ENCODE measurements around the gene MYLK4.

The MYLK4 gene

DNA sequence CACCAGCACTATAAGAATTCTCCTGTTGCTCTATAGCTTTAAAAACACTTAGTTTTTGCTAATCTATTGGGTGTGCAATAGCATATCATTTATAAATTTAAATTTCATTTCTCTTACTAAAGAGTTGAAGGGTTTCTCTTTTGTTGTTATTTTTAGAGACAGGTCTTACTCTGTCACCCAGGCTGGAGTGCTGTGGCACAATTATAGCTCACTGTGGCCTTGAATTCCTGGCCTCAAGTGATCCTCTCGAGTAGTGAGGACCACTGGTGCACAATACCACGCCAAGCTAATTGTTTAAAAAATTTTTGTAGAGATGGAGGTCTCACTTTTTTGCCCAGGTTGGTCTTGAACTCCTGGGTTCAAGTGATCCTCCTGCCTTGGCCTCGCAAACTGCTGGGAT lies 8.3 kb upstream of the MYLK4 start:
- no peak for DNase-seq (ENCODE audit: extremely low read depth, low read depth)
- no peak for TF ChIP-seq CTCF (IDR thresholded peaks at IDR 0.05; ENCODE audit: low read depth, low read length, missing control alignments)
- H3K4me3 ChIP-seq (replicated peaks; ENCODE audit: low read depth, low read length): no peak overlapping the region

DNA sequence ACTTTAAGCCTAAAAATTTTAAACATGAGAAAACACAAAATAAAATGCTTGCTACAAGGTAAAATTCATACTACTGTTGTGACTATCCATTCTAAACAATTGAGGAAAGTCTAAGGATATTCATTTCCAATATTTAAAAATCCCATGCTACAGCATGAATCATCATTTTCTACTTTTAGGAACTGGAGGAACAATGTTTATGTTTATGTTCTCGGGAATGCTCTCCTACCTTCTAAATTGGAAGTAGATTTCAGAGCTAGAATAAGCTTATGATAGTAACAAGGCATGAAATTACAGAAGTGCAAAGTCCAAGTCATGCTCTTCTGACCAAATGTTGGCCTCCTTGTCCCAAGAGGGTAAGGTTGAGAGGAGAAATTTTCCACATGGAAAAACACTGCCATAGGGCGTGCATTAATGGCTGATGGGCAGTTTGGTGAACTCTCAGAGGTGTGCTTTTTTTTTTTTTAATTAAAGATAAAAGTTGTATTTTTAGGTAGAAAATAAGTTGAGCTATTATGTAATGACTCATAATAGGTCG lies 6.0 kb upstream of the MYLK4 start:
- no peak for DNase-seq (ENCODE audit: extremely low read depth, low read depth)
- no peak overlapping the region for H3K4me3 ChIP-seq (replicated peaks; ENCODE audit: low read depth, low read length)
- TF ChIP-seq CTCF (IDR thresholded peaks at IDR 0.05; ENCODE audit: low read depth, low read length, missing control alignments): no peak

GRCh38 chr6:2756241-2756640 lies 5.5 kb upstream of the MYLK4 start:
- H3K4me3 ChIP-seq (replicated peaks; ENCODE audit: low read depth, low read length): no peak overlapping the region
- no peak for DNase-seq (ENCODE audit: extremely low read depth, low read depth)
- TF ChIP-seq CTCF (IDR thresholded peaks at IDR 0.05; ENCODE audit: low read depth, low read length, missing control alignments): no peak

GRCh38 chr6:2755456-2755855 lies 4.7 kb upstream of the MYLK4 start:
- no peak for DNase-seq (ENCODE audit: extremely low read depth, low read depth)
- TF ChIP-seq CTCF (IDR thresholded peaks at IDR 0.05; ENCODE audit: low read depth, low read length, missing control alignments): no peak
- H3K4me3 ChIP-seq (replicated peaks; ENCODE audit: low read depth, low read length): no peak overlapping the region

DNA sequence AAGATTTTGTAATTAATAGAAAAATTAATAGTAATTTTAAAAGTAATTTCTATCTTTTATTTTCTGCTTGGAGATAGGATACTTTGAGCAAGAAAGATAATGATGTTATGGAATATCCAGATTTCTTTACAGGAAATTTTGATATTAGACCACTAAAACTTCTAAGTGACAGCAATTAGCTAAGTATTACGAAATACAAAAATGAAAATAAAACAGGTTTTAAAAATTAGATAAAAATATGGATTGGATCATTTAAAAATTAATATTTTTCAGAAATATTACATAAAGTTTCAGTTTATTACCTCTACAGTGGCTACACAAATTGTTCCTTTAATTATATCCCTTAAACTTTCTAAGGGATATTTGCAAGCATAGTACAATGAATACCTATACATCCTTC lies 4.2 kb upstream of the MYLK4 start:
- TF ChIP-seq CTCF (IDR thresholded peaks at IDR 0.05; ENCODE audit: low read depth, low read length, missing control alignments): no peak

DNA sequence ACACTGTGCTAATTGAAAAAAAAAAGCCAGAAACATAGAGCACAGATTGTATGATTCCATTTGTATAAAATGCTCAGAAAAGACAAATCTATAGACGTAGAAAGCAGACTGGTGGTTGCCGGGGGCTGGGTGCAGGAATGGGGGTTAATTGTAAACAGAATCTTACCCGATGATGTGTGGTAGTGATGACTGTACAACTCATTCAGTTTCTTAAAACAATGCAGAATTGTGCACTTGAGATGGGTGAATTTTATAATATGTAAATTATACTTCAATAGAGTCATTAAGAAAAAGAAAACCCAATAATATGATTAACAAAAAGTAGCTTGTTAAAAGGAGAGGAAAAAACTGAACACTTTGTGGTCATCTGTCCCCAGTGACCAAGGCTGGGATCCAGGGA lies 3.7 kb upstream of the MYLK4 start:
- TF ChIP-seq CTCF (IDR thresholded peaks at IDR 0.05; ENCODE audit: low read depth, low read length, missing control alignments): no peak
- no peak overlapping the region for H3K4me3 ChIP-seq (replicated peaks; ENCODE audit: low read depth, low read length)
- no peak for DNase-seq (ENCODE audit: extremely low read depth, low read depth)

More for the DNA sequence above, 4.2 kb upstream of the MYLK4 start:
- H3K4me3 ChIP-seq (replicated peaks; ENCODE audit: low read depth, low read length): no peak overlapping the region
- DNase-seq (ENCODE audit: extremely low read depth, low read depth): no peak

GRCh38 chr6:2753743-2754142 lies 3.0 kb upstream of the MYLK4 start:
- no peak for TF ChIP-seq CTCF (IDR thresholded peaks at IDR 0.05; ENCODE audit: low read depth, low read length, missing control alignments)
- H3K4me3 ChIP-seq (replicated peaks; ENCODE audit: low read depth, low read length): no peak overlapping the region
- DNase-seq (ENCODE audit: extremely low read depth, low read depth): no peak
